OCI-LY7 (cell line): ENCODE data around the gene QRFP.

ENCODE experiments used
- EZH2phosphoT487 ChIP-seq: fragments of 200-600 bp; sonication (generic); IDR thresholded peaks from 2 replicates; pipeline ENCODE4 v1.6.1; 2018; ENCODE audit warnings: low read depth, borderline replicate concordance, mild to moderate bottlenecking, mixed run types, antibody characterized with exemption, low read length, moderate library complexity, mixed read lengths
- TF ChIP-seq, protein P1 (sequence below): fragments of 200-600 bp; sonication (generic); conservative IDR thresholded peaks from 2 replicates; pipeline ENCODE4 v1.5.1; 2014; ENCODE audit warnings: mild to moderate bottlenecking, antibody characterized with exemption, low read length, moderate library complexity, mixed read lengths

- TF ChIP-seq, protein P1, sequence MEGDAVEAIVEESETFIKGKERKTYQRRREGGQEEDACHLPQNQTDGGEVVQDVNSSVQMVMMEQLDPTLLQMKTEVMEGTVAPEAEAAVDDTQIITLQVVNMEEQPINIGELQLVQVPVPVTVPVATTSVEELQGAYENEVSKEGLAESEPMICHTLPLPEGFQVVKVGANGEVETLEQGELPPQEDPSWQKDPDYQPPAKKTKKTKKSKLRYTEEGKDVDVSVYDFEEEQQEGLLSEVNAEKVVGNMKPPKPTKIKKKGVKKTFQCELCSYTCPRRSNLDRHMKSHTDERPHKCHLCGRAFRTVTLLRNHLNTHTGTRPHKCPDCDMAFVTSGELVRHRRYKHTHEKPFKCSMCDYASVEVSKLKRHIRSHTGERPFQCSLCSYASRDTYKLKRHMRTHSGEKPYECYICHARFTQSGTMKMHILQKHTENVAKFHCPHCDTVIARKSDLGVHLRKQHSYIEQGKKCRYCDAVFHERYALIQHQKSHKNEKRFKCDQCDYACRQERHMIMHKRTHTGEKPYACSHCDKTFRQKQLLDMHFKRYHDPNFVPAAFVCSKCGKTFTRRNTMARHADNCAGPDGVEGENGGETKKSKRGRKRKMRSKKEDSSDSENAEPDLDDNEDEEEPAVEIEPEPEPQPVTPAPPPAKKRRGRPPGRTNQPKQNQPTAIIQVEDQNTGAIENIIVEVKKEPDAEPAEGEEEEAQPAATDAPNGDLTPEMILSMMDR: no peak
- no peak for TF ChIP-seq EZH2phosphoT487
These were observed 23.6 kb upstream of the QRFP start for GRCh38 chr9:130920233-130920632.
